ENCODE results near the gene ANXA5.

ANXA5 gene

GRCh38 chr4:121648516-121648915 lies 48.3 kb downstream of the ANXA5 start:
- no peak for DNase-seq (ENCODE audit: low read depth in 2 of 3, low spot score in 1 of 3)

- DNase-seq (ENCODE audit: low read depth in 2 of 3, low spot score in 1 of 3): no peak
These were observed 53.7 kb downstream of the ANXA5 start for GRCh38 chr4:121642876-121643585.

DNA sequence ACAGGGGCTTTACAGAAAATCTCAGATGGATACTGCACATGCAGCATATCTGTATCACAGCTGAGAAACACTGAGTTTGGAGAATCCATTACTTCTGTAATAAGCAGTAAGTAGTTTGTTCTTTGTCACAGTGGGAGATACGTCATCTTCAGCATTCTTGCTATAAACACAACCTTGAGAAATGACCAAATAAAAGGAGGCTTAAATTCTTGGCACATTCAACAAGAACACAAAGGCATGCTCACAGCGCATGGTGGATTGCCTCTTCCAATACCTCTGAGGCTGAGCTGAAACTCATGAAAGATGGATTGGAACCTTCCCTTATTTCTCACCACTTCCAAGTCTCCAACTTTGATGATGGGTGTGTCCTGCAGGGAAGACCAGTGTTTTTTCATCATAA lies 54.5 kb downstream of the ANXA5 start:
- DNase-seq (ENCODE audit: low read depth in 2 of 3, low spot score in 1 of 3): no peak

- no peak for DNase-seq (ENCODE audit: low read depth in 2 of 3, low spot score in 1 of 3)
These were observed 63.1 kb downstream of the ANXA5 start for GRCh38 chr4:121633653-121634052.

GRCh38 chr4:121632636-121633035 lies 64.1 kb downstream of the ANXA5 start:
- no peak for DNase-seq (ENCODE audit: low read depth in 2 of 3, low spot score in 1 of 3)

Measured in stimulated activated CD4-positive, alpha-beta T cell treated with anti-CD3 and anti-CD28 coated beads, Interleukin-12 subunit alpha, Interleukin-12 subunit beta, amount 100 ng/mL, for 48 hours (primary cell).